Heart left ventricle (tissue), 13 donors: Measurements from ENCODE around the gene ITSN1.

Experiments used
- CTCF ChIP-seq, 12 donors: fragments of 200-600 bp; sonication (generic) in 4 of 12; IDR thresholded peaks; one replicate each; pipeline versions ENCODE4 v1.5.0 to v1.8.0; 2018 to 2022; ENCODE audit warnings: antibody characterized with exemption in 12 of 12, mild to moderate bottlenecking in 5 of 12
- POLR2A ChIP-seq, 2 donors: fragments of 450-650 bp; IDR thresholded peaks; one replicate each; pipeline ENCODE4 v1.6.1; 2017; ENCODE audit warnings: antibody characterized with exemption in 2 of 2, mild to moderate bottlenecking in 2 of 2, moderate library complexity in 2 of 2
- donor health status: ischemic (EF 13 %, LVEDD 7.1; RV severe dilation, severe dysfunction).
- donor health status: DM: no; HTN: yes; CAD: no.
- donor health status: DM: no; HTN: no; CAD: no.
- donor health status: ischemic (EF 25% LVEDD 6.9; RV normal size, moderate dysfunction).
- donor health status: ischemic (EF 25% LVEDD 5.7; RV mildly dilated, moderate dysfunction).
- donor health status: ischemic (EF 35%, LVEDD 5.7; RV mildly dilated, moderate dysfunction).
- donor health status: nonischemic (EF 11% LVEDD 7.7; RV severe dilation, severe dysfunction).
- donor health status: DM: yes; HTN: yes; CAD: no.
- donor health status: PGD.
- donor health status: ischemic (EF 29% LVEDD 5.4; RV normal size, mild dysfunction).
- donor health status: nonischemic (EF 23%, LVEDD 6.1; RV moderate dilation, normal function).

DNA sequence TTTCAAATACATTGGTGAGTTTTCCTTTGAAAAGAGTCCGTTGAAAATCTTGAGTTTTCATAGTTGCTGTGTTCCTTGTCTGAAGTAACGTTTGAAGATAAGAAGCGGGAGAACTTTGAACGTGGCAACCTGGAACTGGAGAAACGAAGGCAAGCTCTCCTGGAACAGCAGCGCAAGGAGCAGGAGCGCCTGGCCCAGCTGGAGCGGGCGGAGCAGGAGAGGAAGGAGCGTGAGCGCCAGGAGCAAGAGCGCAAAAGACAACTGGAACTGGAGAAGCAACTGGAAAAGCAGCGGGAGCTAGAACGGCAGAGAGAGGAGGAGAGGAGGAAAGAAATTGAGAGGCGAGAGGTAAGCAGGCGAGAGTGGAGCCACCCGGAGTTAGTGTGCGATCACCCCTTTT is 129.7 kb downstream of the ITSN1 start:
- TF ChIP-seq POLR2A (IDR thresholded peaks at IDR 0.05): no peak
- TF ChIP-seq CTCF (IDR thresholded peaks at IDR 0.05): no peak
